Measurements from ENCODE around the gene GOLGA6L2.
"Not testable (repeated sequence)": the region's sequence is repeated elsewhere in the genome, so short reads cannot be mapped to it uniquely, and the experiment has no call there.

GOLGA6L2 gene

DNA sequence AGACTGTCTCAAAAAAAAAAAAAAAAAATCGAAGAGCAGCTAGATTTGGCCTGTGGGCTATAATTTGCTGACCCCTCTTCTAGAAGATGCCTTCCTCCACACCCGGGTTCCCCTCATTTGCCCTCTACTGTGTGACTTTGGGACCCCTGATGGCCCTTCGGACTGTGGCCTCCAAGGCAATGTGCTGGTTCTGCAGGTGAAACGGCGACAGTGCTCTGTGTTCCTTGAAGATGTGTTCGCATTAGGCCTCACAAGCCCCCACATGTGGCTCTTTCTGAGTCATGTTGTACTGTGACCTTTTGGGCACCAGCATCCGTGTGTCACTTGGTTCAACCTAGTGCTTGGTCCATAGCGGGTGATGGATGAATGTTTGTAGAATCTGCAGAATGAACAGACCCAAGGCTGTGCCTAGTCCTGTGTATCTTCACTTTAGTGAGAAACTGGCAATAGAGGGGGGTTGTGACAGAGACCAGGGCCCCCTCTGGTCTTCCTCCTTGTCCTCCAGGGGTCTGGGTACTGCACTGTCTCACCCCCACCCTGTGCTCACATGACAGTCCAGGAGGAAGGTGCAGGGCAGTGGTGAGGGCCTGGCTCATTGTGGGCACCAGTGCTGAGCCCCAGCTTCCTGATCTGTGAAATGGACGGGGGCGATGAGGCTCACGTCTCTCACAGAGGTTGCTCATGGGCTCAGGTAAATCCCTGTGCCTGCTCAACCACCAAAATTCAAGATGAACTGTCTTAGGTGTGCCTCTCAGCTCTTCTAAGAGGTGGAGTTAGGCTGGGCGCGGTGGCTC lies 22.7 kb downstream of the GOLGA6L2 start:
- no peak for DNase-seq (ENCODE audit: low read depth)

DNA sequence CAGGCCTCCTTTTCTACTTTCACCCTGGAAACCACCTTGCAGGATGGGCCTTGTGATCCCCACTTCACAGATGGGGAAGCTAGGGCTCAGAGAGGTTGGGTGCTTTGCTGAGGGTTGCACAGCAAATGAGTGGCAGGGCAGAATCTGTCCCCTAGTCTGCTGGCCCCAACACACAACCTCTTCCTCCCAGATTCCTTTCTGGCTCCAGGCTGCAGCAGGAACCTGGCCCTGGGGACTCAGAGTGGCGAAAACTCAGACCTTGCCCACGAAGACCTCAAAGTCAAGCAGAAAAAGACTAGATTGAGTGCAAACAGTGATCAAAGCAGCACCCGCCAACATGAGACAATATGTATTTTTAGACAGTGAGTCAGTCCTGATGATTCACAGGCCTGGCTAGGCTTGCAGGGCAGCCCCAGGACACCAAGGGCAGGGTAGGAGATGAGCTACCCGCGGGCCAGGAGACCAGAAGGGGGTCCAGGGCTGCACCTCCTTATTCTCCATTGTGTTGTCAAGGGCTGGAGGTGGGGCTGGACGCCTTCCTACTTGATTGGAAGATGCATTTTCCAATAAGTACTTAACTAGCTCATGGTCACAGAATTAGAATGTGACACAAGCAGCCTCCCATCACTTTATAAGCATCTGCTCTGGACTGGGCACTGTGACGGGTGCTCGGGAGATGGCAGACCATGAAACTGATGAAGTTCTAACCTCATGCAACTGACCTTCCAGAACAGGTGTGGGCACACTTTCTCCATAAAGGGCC lies 23.9 kb downstream of the GOLGA6L2 start:
- DNase-seq (ENCODE audit: low read depth) = no peak

DNA sequence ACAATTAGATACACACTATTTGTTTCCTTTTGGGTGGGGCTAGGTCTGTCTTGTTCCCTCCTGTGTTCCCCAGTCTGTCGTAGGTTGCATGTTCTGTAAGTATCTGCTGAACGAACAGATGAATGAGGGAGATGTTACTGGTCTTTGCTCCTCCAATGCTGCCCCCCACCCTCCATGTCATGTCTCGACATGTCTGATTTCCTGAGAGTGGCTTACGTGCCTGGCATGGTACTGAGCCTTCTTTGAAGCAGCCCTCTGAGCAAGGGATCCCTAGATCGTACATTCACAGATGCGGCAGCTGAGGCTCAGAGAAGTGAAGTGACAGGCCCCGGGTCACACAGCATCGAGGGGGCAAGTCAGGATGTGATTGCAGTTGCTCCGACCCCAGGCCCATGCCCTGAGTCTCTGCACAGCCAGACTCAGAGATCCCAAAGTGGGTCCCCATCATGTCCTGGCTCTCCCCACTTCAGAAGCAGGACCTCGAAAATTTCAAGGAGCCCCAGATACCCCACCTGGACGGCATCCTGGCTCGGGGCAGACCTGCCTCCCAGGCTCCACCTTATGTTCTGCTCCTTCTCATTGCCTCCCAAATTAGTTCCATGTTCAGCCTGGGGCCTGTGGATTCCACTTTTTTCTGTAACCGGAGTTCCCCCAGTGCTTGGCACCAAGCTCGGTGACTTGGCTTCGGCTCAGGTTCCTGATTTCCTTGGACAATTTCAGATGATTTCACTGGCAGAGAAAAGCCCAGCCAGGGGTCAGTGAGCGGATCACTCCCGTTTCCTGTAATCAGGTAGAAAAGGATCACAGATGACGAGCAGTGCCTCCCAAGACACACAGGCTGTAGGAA lies 24.7 kb downstream of the GOLGA6L2 start:
- DNase-seq (ENCODE audit: low read depth) = no peak

DNA sequence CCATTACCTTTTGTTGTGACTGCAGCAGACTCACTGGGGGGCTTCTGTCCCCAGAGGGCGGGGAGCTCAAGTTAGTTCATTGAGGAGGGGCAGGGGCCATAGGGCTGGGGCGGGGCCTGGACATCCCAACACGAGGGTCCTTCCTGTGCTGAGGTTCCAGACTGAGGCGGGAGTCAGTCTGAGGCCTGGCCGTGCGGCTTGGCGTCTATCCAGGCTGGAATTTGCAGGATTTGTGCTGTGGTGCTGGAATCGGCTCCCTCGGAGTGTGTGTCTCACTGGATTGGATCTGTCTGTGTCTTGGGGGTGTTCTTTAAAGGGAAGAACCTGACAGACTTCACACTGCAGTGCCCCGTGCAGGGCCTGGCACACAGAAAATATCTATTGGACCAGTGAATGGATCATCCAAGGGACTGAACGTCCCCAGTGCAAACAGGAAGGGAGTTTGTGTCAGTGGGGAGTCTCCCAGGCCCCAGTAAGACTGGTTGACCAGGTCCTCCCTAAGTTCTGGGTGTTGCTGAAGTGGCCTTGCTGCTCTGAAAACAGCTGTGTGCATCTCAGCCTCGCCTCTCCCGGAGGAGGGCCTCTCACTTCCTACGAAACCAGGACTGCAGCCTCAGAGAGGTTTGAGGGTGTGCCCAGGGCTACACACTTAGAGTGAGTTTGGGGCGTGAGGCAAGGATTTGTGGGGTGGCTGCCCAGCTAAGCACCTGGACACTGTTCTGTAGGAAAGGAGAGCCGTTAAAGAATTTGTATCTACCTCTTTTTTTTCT lies 26.1 kb downstream of the GOLGA6L2 start:
- no peak for DNase-seq (ENCODE audit: low read depth)

DNA sequence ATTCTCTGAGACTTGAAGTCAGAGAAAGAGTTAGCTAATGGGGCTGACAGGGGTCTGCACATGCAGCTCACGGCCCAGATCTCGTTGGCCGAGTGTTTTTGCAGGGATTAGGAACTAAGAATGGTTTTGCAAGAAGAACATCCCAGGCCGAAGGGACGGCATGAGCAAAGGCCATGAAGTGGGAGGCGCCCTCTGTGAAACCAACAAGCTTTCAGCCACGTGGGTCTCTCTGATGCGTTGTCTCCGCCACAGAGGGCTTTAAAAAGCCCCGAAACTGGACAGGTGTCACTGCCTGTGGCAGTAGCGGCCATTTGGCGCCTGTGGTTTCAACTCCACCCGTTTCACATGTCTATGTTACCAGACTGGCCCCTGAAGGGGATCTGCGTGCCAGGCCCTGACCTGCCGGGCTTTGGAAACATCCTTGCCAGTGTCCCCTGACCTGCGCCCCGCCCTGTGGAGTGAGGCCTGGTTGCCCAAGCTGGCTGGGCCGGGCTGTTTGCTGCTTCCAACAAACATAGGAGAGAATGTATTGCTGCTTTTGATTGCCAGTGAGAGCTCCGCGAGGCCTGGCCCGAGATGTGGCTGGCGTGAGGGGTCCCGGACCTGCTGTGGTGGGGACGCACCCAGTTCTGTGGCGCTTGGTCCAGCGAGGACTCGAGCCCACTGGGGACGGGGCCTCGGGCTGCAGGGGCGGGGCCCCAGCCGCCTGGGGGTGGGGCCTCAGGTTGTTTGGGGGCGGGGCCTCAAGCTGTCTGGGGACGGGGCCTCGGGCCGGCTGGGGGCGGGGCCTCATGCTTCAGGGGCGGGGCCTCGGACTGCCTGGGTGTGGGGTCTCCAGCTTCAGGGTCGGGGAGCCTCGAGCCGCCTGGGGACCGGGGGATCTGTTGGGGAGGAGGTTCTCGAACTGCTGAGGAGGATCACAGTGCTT lies 30.4 kb downstream of the GOLGA6L2 start:
- DNase-seq (ENCODE audit: low read depth) = no peak

DNA sequence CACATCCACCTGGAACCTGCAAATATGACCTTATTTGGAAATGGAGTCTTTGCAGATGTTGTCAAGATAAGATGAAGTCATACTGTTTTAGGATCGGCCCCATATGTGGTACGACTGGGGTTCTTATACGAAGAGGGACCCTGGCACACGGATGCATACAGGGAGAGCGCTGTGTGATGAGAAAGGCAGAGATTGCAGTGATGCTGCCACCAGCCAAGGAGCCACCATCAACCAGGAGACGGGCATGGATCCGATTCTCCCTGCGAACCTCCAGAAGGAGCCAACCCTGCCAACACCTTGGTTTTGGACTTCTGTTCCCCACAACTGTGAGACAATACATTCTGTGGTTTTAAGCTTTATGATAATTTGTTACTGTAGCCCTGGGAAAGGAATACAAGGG lies 31.2 kb downstream of the GOLGA6L2 start:
- not testable (repeated sequence) for DNase-seq (ENCODE audit: low read depth)

DNA sequence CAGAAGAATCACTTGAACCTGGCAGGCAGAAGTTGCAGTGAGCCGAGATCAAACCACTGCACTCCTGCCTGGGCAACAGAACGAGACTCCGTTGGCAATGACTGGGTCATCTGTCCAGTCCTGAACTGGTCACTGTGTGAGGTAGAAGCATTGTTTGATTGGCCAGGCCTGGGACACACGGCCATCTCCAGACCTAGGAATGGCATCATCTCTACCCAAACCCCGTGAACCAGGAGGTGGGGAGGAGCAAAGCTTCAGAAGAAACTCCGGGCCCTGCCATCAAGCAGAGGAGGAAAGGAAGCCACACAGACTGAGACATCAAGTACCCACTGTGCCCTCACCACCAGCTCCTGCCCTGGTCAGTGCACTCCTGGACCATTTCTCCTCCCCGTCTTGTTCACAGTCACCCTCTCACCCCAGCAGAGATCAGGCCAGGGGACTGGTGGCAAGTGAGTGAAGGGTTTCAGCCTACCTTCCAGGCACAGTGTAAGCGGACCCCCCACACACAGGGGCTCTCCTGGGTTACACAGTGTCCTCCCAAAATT lies 31.6 kb downstream of the GOLGA6L2 start:
- no peak for DNase-seq (ENCODE audit: low read depth)

DNA sequence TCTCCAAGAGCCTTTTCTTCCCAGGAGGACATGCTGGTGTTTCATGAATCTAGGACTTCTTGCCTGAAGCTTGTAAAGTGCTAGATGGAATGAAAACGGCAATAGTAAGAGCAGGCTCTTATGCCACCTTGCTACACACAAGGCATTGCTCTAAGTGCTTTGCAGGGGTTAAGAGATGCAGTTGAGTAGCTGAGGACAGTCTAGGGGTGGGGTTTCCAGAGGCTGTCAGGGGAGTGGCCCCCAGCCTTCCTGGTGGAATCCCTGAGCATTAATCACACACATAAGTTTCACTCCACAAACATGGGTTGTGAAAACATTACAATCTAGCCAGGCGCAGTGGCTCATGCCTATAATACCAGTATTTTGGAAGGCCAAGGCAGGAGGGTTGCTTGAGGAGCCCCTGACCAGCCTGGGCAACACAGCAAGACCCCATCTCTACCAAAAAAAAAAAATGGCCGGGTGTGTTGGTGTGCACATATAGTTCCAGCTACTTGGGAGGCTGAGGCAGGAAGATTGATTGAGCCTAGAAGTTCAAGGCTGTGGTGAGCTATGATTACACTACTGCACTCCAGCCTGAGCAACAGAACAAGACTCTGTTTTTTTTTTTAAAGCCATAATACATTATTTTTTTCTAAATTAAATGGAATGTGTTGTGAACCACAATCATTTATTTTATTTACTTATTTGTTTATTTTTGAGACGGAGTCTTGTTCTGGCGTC lies 34.0 kb downstream of the GOLGA6L2 start:
- DNase-seq (ENCODE audit: low read depth) = not testable (repeated sequence)

DNA sequence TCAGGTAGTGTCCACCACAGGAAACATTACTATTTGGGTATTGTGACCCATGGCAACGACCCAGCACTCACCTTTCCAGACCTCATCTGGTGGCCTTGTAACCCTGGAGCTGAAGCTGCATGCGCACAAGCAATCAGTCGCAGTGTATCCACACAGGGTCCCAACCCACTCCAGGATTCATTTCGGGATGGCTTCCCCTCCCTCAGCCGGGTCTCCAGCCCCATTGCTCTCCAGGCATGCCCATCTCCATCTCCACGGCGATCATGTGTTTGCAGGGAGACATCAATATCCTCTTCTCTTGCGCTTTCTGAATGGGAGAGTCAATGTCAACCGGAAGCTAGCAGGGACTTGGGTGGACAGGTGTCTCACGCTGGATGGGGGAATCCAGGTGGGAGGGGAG lies 35.2 kb downstream of the GOLGA6L2 start:
- no peak for DNase-seq (ENCODE audit: low read depth)

DNA sequence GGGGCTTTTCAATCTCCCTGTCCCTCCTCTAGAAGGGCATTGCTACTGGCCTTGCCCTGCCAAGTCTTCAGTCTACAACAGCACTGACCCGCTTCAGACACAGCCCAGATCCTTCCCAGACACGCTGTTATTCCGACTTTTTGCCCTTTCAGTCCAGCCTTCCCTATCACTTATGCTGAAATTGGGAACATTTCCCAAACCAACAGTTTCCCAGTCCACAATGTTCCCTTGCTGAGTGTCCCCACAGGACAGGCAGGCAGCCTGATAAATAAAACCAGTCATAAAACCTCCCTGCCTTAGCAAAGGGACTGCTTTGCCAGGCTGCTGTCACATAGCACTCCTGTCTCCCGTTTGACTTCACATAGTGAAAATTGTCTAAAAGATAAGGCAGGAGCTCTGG lies 43.5 kb downstream of the GOLGA6L2 start:
- no peak for DNase-seq (ENCODE audit: low read depth)

DNA sequence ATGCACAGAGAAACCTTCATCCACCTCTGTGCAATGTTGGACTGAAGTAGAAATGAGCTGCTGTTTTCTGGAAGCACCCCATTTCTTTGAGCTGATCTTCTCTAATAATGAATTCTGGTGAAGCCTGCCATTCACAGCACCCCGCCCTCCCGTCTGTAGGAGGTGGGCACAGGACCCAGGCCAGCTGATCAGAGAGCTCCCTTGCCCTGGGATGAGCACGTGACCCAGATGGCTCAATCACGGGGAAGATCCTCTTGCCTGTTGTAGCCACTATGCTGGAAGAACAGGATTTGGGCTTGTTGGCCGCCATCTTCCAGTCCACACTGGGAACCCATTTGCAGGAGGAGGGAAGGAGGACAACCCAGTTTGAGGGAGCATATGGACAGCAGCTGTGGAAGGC lies 44.5 kb downstream of the GOLGA6L2 start:
- no peak for DNase-seq (ENCODE audit: low read depth)

DNA sequence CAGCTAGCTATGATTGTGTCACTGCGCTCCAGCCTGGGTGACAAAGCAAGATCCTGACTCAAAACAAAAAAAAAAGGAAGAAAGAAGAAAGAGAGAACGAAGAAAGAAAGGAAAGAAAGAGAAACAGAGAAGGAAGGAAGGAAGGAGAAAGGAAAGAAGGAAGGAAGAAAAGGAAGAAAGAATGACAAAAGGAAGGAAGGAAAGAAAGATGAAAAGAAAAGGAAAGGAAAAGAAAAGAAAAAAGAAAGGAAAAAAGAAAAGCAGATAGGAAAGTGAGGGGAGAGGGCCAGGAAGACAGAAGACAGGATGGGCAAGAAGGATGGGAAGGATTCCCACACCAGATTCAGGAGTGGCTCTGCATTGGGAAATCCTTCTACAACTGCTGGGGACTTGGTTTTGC lies 44.9 kb downstream of the GOLGA6L2 start:
- no peak for DNase-seq (ENCODE audit: low read depth)

DNA sequence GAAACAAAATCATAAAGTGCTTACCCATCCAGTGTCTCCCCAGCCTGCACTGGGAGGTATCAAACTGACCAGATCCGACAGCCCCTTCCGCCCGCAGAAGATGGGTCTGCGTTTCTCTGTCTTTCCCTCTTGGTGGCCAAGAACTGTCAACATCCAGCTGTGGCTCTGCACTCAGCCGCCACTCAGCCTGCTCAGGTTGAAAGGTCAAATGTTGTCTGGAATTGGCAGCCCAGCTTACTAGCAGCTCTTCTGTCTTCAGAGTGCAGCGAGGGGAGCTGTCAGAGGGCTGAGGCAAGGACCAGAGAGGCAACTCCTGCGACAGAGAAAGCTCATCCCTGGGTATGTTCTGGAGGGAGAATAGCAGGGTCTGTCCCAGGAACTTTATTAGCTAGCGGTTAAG lies 45.4 kb downstream of the GOLGA6L2 start:
- DNase-seq (ENCODE audit: low read depth) = no peak

DNA sequence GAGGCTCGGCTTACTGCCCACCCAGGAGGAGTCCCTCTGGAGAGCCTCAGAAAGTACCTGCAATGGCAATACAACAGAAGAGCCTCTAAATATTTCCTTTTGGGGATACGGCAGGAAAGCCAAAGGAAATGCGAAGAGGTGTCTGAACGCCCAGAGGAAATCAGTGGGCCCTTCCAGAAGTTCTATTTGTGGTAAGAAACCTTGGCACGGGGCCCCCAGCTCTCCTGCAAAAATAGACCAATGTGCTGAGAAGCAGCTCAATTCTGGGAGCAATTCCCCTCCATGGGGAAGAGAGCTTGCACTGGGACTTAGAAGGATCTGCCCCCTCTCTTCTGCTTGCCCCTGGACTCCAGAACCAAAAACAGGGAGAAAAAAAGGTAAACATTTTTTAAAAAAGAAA lies 47.8 kb downstream of the GOLGA6L2 start:
- not testable (repeated sequence) for DNase-seq (ENCODE audit: low read depth)

DNA sequence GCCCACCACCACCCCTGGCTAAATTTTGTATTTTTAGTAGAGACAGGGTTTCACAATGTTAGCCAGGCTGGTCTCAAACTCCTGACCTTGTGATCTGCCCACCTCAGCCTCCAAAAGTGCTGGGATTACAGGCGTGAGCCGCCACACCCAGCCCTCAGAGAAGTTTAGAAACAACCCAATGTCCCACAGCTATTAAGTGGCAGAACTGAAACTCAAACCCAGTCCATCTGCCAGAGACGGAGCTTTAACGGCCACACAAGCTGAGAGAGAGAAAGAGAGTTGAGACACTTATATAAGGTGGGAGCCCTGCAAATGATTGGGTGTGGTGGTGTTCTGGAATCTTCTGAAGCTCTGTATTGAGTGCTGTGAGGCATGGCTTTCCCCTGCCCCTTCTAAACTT lies 48.7 kb downstream of the GOLGA6L2 start:
- not testable (repeated sequence) for DNase-seq (ENCODE audit: low read depth)

DNA sequence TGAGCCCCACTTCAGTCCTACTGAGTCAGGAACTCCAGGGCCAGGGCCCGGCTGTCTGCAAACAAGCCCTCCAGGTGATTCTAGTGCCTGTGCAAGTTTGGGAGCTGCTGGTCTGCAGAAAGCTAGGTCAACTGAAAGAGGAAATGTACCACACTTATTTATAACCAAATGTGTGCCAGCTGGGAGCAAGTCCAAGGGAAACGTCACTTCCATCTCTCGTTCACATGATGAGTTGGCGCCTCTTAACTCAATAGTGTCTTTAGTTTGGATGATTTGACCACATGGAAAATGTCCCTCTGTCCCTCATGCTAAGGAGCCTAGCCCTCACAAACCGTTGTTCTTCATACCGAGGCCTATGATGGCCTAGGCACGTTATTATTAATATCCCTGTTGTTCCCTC lies 49.3 kb downstream of the GOLGA6L2 start:
- no peak for DNase-seq (ENCODE audit: low read depth)

DNA sequence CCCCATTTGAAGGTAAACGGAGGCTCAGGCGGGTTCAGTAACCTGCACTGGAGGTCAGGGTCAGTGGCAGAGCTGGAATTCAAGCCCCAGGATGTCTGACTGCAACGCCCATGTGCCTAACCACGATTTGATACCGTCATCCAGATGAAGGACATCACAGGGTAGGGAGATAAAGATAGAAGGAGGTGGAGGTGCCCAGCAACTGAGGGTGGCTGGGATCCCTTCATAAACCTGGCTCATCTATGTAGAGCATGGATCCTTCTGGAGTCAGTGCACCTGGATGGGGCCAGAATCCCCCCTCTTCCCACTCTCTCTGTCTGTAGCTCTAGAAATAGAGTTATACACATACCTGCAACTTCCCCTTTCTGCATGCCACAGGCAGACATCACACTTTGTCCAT lies 51.2 kb downstream of the GOLGA6L2 start:
- DNase-seq (ENCODE audit: low read depth) = no peak

DNA sequence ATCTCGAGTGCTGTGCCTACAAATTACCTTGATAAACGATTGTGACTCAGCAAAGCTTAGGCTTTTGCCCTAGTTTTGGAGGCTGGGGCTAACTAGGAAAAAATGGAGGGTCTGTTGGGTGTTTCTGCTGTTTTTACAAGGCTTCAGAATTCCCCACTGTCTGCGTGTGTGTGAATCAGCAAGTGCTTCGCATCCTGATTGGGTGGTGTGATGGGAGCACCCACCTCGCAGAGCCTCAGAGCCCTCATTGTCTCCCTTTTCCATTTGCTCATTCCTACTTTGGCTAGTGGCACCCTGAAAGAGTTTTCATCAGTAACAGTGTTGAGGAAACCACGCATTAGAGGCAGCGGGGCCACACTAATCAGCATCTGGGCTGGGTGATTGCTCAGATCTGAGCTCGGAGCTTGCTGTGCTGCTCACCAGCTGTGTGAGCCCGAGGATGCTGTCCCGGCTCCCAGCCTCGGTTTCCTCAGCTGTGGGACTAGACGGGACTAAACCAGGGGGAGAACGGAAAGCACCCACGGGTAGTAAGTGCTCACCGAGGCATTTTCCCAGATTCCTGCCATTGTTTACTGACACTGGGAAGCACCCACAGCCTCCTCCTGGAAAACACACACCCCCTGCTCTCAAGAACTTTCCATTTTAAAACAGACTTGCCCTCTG lies 51.9 kb downstream of the GOLGA6L2 start:
- no peak for DNase-seq (ENCODE audit: low read depth)

Measured in fibroblast of gingiva (primary cell).